ENCODE results near the gene NTNG1.

GRCh38 chr1:107526524-107527198 is 385.8 kb downstream of the NTNG1 start:
- TF ChIP-seq POLR2A (IDR thresholded peaks at IDR 0.05): no peak
- no peak for TF ChIP-seq CTCF (IDR thresholded peaks at IDR 0.05)
